ENCODE data around the gene OTOP3. TPM values are rescaled to one million over a fixed set of nuclear protein-coding genes. Genes with fewer than 3 reads are reported as not detected.

OTOP3 gene
- total RNA-seq, 1 donor from 2014 or later, result not detected

DNA sequence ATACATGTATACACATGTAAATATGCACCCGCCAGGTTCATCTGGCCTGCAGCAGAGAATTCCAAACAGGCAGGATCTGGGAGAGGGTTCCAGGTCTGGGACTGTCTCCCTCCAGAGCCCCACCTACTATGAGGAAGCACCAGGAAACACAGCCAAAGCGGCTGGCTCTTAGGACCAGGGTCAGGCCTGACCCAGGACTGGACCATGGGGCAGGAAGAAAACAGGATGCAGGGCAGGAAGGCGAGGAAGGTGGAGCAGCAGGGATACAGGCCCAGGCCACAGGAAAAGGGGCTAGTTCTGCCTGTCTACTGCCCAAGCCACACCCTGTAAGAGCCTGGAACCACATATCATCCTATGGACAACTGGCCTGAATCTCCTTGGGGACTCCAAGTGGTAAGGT is 34.7 kb downstream of the OTOP3 start:
- intact Hi-C loops (cut with DNase I), result no loop called here
- H3K27ac ChIP-seq, result no peak overlapping the region
- H3K4me3 ChIP-seq, result no peak overlapping the region
- no peaks in the 10 kb centered on the region for H3K27me3 ChIP-seq
- no peak for DNase-seq (ENCODE audit: low spot score in 2 of 2)
- H3K36me3 ChIP-seq, result no peaks in the 10 kb centered on the region
- no peaks in the 10 kb centered on the region for H3K9me3 ChIP-seq
- TF ChIP-seq, protein P1, sequence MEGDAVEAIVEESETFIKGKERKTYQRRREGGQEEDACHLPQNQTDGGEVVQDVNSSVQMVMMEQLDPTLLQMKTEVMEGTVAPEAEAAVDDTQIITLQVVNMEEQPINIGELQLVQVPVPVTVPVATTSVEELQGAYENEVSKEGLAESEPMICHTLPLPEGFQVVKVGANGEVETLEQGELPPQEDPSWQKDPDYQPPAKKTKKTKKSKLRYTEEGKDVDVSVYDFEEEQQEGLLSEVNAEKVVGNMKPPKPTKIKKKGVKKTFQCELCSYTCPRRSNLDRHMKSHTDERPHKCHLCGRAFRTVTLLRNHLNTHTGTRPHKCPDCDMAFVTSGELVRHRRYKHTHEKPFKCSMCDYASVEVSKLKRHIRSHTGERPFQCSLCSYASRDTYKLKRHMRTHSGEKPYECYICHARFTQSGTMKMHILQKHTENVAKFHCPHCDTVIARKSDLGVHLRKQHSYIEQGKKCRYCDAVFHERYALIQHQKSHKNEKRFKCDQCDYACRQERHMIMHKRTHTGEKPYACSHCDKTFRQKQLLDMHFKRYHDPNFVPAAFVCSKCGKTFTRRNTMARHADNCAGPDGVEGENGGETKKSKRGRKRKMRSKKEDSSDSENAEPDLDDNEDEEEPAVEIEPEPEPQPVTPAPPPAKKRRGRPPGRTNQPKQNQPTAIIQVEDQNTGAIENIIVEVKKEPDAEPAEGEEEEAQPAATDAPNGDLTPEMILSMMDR (IDR thresholded peaks at IDR 0.05), result no peak
- peaks cover 4 to 10% of the 10 kb centered on the region in 2 donors for H3K4me1 ChIP-seq

DNA sequence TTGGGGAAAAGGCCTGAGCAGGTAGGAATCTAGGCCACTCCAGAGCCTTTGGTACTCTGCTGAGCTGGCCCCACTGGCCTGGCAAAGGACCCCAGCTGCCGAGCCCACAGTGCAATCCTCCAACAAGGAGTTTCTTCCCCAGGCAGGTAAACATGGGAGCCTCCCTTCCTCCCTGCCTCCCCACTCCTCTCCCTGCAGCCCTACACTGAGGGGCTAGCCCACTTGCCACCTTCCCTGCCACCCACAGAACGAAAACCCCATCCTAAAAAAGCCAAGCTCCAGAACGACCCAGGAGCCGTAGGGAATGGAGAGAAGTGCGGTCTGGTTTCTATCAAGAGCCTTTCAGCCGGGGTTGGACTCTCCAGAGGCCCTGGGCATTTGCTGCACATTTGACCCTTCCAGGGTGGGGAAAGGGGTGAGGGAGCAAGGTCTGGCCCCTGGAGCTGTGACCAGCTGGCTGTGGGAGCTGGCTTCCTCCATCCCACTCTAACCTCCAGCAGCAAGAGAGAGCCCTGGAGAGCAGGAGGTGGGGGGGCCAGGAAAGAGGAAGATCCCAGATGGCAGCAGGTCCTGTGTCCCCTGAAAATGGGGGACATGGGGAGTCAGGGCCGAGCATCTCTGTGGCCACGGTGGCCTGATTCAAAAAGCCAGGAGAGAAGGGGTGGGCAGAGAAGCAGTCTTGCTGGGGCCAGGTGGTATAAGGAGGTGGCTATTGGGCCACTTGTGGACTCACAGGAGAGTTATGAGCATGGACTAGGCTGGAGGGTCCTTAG is 35.6 kb downstream of the OTOP3 start:
- TF ChIP-seq, protein P1 (IDR thresholded peaks at IDR 0.05), result no peak
- intact Hi-C loops (cut with DNase I), result no loop called here
- Histone ChIP-seq H3K9me3 (no peaks in the 10 kb centered on the region), H3K4me1 (peaks cover 4 to 10% of the 10 kb centered on the region in 2 donors), H3K27ac (no peak overlapping the region), H3K4me3 (peak overlapping the region; percentile 70 to 74), H3K27me3 (no peaks in the 10 kb centered on the region), H3K36me3 (no peaks in the 10 kb centered on the region)
- no peak for DNase-seq (ENCODE audit: low spot score in 2 of 2)

DNA sequence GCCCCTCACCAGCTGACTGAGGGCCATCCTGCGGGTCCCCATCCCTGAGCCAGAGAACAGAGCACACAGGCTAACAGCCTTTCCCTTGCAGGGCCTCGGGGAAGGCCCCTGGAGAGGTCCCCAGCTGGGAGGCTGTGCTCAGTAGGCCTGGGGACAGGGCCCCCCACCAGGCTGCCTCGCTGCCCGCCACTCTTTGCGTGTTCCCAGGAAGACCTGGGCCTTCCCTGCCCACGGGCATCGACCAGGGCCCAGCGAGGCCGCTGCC is 36.1 kb downstream of the OTOP3 start:
- Histone ChIP-seq H3K4me3 (peak overlapping the region; percentile 70 to 74), H3K27me3 (no peaks in the 10 kb centered on the region), H3K4me1 (peaks cover 4 to 10% of the 10 kb centered on the region in 2 donors), H3K36me3 (no peaks in the 10 kb centered on the region), H3K27ac (no peak overlapping the region), H3K9me3 (no peaks in the 10 kb centered on the region)
- no peak for DNase-seq (ENCODE audit: low spot score in 2 of 2)
- intact Hi-C loops (cut with DNase I), result no loop called here
- TF ChIP-seq, protein P1 (IDR thresholded peaks at IDR 0.05), result no peak

DNA sequence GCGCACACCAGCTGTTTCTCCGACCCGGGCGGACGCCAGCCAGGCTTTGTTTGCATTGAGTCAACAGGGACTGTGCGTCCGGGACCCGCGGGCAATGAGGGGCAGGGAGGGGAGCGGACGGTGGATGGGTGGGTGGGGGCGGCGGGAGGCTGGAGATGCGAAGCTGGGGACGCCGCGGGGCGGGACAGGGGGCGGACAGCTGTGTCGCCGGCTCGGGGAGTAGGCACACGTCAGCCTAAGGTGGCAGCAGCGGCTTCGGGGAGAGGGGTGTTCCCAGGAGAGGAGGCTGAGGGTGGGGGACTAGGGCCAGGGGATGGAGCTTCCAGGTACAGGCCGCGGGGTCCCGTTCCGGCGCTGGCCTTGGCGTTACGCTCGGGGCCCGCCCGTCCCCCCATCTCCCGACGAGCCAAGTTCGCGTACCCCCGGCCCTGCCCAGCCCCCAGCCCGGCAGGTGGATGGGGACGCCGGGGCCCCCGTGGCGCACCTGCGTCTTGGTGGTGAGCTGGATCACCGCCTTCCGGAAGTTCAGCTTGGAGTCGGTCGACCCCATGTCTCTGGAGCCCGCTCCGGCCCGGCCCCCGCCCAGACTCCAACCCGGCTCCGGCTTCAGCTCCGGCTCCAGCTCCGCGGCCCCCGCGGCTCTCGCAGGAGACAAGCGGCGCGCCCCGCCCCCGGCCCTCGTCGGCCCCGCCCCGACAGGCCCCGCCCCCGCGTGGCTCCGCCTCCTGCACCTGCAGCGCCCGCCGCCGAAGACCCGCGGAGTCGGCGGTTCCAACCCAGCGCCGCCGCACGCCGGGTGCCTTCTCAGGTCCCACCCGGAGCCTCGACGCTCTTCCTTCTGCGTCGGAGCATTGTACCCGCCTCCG is 36.6 kb downstream of the OTOP3 start, which contains the start of gene HID1:
HID1 (minus strand) TSS at position 653 of the 866 bp plus-strand sequence; CDS start at position 550, 103 bp downstream.
- intact Hi-C loops (cut with DNase I), result no loop called here
- peak in 1 of 2 donors; percentile 79 for DNase-seq (ENCODE audit: low spot score in 2 of 2)
- Histone ChIP-seq H3K4me3 (peak within 1 kb of the TSS; percentile 70 to 74), H3K36me3 (no peaks in the 10 kb centered on the region), H3K27me3 (no peaks in the 10 kb centered on the region), H3K9me3 (no peaks in the 10 kb centered on the region), H3K4me1 (peaks cover 4 to 10% of the 10 kb centered on the region in 2 donors), H3K27ac (no peak within 1 kb of the TSS)
- TF ChIP-seq, protein P1 (IDR thresholded peaks at IDR 0.05), result no peak

- Histone ChIP-seq H3K36me3 (no peaks in the 10 kb centered on the region), H3K9me3 (no peaks in the 10 kb centered on the region), H3K4me3 (peak overlapping the region; percentile 70 to 74), H3K27me3 (no peaks in the 10 kb centered on the region), H3K4me1 (peaks cover 4 to 10% of the 10 kb centered on the region in 2 donors), H3K27ac (no peak overlapping the region)
- DNase-seq (ENCODE audit: low spot score in 2 of 2), result no peak
- TF ChIP-seq, protein P1 (IDR thresholded peaks at IDR 0.05), result no peak
- intact Hi-C loops (cut with DNase I), result no loop called here
Measured at GRCh38 chr17:74972973-74973328, 37.3 kb downstream of the OTOP3 start.
